T follicular helper cell (primary cell): ENCODE data around the gene FAR2.
A peak's percentile ranks its signal among the peaks of the same experiment; 100 is the strongest.
"Not testable (repeated sequence)": the region's sequence is repeated elsewhere in the genome, so short reads cannot be mapped to it uniquely, and the experiment has no call there.

Source experiments
- DNase-seq: peaks from one replicate; pipeline ENCODE4 v3.0.0-alpha.2; 2020; ENCODE audit warnings: low read depth

The FAR2 gene

DNA sequence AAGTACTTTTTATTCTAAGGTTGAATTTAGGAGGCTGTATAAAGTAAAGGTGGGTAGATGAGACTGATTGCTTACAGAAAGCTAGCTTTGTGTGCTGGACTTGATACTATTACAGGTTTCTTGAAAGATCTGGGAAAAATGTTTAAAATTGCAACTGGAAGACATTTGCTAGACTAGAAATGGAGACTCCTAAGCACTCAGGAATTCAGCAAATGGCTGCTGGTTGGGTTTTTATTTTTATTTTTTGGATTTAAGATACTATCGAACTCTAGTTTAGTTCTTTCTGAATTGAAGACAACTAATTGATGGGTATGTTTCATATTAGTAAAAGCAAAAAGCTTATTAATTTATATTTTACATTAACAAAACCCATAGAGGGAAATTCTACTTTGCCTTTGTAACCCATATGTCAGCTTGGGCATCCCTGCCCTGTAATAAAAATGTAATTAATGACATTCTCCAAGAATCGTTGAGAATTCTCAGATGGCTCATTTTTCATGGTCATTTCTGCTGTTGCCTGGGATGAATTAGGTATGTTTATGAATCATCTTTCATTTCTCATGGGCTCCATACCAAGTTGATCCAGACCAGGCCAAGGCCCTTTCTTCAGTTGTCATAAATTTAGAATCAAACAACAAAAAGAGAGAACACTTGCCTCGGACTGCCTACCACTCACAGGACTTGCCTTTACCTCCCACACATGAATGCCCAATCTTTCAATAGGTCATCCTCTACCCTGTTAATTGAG lies 129.8 kb downstream of the FAR2 start:
- DNase-seq, result no peak

- DNase-seq, result no peak
Measured at GRCh38 chr12:29281371-29282005, 132.4 kb downstream of the FAR2 start.

DNA sequence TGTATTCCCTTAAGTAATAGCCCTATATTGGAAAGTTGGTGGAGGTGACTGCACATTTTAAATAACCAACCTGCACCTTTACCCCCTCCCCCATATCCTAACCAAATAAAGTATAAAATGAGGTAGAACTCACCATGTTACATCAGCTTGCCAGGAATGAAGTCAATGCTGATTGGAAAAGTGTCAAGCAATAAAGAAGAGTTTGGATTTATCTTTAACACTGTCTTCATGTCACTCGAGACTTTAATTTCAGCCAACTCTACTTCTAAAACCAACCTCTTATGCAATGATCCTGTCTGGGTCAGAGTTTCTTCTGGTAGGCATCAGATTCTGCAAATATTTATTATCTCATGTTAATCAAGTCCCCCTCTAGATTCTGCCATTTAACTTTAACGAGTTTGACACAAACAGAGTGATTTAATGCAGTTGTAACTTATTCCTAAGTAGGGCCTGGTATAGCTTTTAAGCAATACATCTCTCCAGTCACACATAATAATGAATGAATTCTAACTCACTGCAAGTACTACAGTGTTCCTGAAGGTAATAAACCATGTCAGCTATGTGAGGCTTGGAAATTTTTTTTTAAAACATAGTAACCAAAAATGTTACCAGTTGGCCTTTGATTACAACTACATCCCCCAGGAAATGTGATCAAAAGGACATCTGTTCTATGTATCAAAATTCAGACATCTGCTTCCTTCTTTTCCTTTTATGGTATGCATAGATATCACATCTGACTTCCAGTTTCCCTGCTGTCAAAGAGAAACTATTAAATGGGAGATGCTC lies 133.1 kb downstream of the FAR2 start:
- DNase-seq, result no peak

- DNase-seq, result no peak
Measured at GRCh38 chr12:29283969-29284700, 135.1 kb downstream of the FAR2 start.

- DNase-seq, result no peak
Measured at GRCh38 chr12:29286081-29286790, 137.2 kb downstream of the FAR2 start.

- no peak for DNase-seq
Measured at GRCh38 chr12:29287622-29288021, 138.5 kb downstream of the FAR2 start.

- no peak for DNase-seq
Measured at GRCh38 chr12:29288031-29288430, 139.0 kb downstream of the FAR2 start.

DNA sequence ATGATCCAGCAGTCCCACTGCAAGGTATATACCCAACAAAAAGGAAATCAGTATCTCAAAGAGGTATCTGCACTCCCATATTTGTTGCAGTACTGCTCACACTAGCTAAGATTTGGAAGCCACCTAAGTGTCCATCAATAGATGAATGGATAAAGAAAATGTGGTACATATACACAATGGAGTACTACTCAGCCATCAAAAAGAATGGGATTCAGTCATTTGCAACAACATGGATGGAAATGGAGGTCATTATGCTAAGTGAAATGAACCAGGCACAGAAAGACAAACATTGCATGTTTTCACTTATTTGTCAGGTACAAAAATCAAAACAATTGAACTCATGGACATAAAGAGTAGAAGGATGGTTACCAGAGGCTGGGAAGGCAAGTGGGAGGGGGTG lies 141.4 kb downstream of the FAR2 start:
- DNase-seq, result not testable (repeated sequence)

GRCh38 chr12:29291226-29291625 lies 142.1 kb downstream of the FAR2 start:
- no peak for DNase-seq

DNA sequence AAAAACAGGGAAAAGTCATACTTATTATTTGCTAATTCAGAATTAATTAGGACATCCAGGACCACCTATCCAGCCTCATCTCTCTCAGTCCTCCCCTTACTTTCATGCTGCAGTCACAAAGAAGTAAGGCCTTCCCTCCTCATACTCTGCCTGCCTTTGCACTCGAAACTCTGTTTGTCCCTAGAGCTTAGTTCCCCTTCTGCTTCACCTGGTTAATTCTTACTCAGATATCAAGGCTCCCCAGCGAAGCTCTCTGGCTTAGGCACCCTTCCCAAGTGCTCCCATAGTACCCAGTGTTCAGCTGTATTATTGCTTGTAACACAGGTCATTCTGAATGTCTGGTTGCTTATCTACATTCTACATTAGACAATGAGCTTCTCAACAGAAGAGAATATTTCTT lies 150.6 kb downstream of the FAR2 start:
- DNase-seq, result no peak

DNA sequence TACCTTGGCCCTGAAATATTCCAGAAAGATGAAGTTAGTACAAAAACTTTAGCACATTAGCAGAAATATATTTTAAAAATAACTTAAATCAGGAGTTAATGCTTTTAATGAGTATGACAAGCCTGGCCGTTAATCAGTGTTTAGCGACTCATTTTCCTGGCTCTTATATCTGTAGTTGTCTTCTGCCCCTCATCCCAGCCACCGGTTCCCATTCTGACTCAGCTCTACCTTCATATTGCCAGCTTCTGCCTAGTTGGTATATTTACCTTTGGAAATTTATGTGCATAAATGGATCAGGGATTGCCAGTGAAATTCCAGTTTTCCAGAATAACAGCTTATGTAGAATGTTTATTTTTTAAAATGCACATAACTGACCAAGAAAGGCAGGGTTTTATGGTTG lies 152.0 kb downstream of the FAR2 start:
- DNase-seq, result no peak

GRCh38 chr12:29304388-29304787 lies 155.3 kb downstream of the FAR2 start:
- no peak for DNase-seq

DNA sequence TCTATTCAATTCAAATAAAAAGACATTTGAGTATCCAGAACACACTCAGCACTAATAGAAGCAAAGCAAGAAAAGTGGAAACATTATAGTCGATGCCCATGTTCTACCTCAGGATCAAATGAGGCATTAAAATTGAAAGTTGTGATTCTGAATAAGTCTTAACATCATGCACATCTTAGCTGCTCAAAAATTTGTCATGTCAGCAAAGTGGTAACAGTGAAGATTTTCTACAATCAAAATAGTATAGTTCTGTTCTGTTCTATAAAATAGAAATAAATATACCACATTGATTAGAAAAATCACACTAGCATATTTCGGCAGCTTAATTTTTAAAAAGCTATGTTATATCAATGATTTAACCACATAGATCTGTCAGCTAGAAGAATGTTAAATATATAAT lies 157.2 kb downstream of the FAR2 start:
- no peak for DNase-seq

- no peak for DNase-seq
Measured at GRCh38 chr12:29306682-29307081, 157.6 kb downstream of the FAR2 start.

GRCh38 chr12:29309320-29309902 lies 160.3 kb downstream of the FAR2 start:
- no peak for DNase-seq

DNA sequence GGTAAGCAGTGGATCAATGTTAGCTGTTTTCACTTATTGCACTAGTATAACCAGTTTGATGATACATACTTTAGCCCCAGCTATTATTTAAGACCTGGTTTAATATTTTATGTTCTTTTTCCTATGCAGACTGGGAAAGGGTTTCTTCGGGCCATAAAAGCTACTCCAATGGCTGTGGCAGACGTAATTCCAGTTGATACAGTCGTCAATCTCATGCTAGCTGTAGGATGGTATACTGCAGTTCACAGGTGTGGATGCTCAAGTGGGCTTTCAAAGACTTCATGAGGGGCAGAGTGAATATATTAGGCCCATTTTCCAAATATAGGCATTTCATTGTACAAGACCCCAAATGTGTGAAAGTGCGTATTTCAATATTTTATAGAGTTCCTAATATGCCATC lies 161.8 kb downstream of the FAR2 start:
- DNase-seq, result no peak

- DNase-seq, result no peak
Measured at GRCh38 chr12:29314416-29314815, 165.3 kb downstream of the FAR2 start.

DNA sequence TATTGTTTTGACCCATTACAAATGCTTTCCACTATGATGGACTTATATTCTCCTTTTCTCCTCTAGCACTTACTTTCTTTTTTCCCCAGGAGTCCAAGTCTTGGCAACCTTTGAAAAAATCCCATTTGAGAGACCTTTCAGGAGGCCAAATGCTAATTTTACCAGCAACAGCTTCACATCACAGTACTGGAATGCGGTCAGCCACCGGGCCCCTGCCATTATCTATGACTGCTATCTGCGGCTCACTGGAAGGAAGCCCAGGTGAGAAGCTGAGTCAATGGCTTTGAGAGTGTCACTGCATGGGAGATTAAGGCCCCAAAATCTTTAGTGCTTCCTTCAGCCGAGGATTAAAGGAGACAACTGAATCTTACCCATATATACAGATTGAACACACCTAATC lies 167.7 kb downstream of the FAR2 start:
- no peak for DNase-seq

- peak; percentile 13 for DNase-seq
Measured at GRCh38 chr12:29317556-29318363, 168.7 kb downstream of the FAR2 start.

DNA sequence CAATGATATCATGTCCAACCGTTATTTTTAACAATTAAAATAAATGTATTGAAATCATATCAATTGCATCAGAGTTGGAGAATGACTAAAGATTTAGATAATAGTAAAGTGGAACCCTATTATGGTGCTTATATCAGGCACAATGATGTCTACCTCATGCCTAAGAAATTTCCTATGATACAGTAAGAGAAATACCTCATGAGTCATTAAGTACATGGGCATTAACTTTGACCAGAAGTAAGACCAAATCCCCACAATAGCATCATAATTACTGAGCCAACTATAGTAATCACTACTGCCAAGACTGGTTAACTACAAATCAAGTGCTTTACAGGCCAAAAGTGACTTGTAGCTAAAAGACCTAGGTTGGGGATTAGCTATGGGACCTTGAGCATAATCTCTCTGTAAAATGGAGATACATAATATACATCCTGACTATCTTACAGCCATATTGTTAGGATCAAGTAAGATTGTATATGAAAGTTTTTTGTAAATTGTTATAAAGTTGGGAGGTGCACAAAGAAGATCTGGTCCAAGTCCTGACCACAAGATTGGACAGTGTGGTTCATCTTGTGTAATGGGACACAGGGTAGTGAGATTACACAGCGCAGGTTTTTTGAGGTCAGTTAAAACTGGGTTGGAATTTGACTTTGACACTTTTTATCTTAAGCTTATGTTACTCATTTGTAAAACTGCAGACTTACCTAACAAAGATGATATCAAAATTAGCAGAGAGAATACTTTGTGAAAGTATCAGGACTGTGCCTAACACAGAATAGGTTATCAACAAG lies 171.4 kb downstream of the FAR2 start:
- DNase-seq, result no peak
